GM19395 (cell line): Measurements from ENCODE around the gene C1QTNF3.
"Not testable (repeated sequence)": the region's sequence is repeated elsewhere in the genome, so short reads cannot be mapped to it uniquely, and the experiment has no call there.

Source experiments
- ATAC-seq: cut with Tn5 transposase; IDR thresholded peaks from one replicate; pipeline ENCODE4 v1.9.1; 2021; ENCODE audit warnings: mild to moderate bottlenecking, moderate library complexity; ENCODE audit not compliant: unreplicated experiment

Gene C1QTNF3, protein sequence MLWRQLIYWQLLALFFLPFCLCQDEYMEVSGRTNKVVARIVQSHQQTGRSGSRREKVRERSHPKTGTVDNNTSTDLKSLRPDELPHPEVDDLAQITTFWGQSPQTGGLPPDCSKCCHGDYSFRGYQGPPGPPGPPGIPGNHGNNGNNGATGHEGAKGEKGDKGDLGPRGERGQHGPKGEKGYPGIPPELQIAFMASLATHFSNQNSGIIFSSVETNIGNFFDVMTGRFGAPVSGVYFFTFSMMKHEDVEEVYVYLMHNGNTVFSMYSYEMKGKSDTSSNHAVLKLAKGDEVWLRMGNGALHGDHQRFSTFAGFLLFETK

DNA sequence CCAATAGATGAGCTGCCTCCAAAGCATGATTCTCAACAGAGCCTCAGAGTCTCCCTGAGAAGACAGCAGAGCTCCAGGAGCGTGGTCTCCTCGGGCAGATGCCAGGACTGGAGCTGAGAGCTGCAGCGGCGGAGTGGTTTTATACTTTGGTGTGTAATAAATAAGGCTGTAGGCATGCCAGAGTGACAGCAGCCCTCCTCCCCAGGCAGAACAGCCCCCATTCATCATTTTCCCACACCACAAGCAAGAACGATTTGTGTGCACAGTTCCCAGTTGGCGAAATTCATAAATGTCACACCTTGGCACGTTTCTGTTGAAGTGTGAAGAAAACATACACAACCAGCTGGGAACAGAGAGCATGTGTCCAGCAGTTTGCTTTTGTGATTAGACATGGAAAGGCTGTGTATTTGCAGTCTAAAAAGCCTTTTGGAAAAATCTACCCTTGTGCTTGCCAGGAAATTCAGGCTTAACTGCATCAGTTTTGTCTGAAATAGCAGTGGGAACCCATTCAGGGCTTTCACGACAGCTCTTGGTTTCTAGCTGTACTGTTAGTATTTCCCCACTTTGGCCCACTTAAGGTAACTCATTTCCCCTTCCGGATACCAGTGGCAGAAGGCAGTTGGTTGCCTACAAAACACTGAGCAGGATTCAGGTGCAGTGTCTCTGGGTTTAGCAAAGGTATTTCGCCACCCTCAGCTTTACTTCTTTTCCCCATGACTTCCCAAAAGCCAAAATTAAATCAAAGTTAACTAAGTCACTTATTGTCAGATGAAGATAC is at the start of gene C1QTNF3:
Gene C1QTNF3, minus strand, starts transcription at position 115 of the 778 bp plus-strand sequence. Its CDS starts 88 bp downstream, at position 27.
- ATAC-seq, result no peak

DNA sequence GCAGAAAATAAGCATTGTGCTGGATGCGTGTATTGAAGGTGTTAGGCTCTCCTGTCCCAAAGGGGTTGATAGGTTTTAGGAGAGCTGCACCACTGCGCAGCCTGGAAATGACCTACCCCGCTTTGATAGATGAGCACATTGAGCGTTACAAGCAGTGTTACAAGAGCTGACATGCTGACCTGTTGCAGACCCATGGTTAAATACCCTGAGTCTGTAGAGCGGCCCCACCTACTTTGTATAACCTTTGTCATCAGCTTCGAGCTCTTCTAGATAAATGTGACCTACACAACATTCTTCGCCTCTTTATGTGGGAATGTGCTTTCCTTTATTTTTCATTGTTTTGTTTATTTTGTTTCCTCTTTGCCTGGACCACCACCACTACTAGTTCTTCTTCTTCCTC is 48.0 kb upstream of the C1QTNF3 start:
- not testable (repeated sequence) for ATAC-seq

DNA sequence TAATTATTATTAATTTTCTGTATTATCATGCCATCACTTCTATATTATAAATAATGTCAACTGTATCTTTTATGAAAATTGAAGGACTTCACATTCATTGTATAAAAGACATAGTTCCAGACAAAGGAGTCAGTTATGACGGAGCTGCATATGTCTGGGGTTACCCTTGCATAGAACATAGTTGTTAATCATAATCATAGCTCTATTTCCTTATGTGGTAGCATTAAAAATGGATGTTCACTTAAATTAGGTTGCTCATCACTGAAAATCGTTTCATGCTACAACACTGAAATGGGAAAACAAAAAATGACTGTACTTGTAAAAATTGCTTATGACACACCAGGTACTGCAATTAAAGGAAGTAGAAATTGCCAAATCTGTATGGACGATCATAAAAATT is 46.8 kb upstream of the C1QTNF3 start:
- ATAC-seq, result not testable (repeated sequence)

DNA sequence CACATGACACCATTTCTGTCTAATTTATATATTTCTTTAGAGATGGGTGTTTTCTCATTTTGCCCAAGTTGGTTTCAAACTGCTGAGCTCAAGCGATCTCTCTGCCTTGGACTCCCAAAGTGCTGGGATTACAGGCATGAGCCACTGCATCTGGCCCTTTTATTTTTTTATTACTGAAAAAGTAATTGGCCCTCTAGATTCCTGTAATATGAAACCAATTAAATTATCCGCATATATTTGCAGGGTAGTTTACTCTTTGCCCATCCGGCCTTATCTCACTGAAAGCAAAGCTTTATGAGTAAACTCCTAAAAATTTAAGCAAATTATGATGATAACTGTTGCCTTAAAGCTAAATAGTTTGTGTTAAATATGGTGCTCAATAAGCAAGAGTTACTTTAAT is 44.7 kb upstream of the C1QTNF3 start:
- ATAC-seq, result not testable (repeated sequence)

DNA sequence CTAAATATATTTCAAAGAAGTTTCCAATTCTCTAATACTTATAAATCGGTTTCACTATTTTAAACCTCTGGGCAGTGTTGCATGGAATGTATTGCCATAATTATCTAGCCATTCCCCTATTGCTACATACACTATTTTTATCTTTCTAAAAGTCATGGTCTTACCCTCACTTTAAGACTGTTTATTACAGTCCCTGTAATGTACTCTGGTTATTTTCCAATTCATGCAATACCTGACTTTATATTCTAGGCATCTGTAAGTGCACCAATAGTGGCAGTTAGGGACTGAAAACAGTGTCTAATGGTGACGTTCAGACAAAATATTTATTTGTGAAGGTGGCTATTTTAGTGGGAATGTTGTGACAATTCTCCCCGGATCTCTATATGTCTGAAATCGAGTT is 40.9 kb upstream of the C1QTNF3 start:
- ATAC-seq, result not testable (repeated sequence)

DNA sequence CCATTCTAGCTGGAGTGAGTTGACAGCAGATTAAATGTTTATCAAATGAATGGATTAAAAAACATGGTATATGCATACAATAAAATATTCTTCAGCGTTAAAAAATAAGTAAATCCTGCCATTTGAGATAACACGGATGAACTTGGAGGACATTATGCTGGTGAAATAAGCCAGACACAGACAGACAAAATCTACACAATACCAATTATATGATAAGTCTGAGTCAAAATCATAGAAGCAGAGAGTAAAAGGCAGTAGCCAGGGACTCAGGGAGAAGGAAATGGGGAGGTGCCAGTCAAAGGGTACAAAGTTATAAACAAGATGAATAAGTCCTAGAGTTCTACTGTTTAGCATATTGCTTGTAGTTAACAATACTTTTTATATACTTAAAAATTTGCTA is 36.5 kb upstream of the C1QTNF3 start:
- not testable (repeated sequence) for ATAC-seq

DNA sequence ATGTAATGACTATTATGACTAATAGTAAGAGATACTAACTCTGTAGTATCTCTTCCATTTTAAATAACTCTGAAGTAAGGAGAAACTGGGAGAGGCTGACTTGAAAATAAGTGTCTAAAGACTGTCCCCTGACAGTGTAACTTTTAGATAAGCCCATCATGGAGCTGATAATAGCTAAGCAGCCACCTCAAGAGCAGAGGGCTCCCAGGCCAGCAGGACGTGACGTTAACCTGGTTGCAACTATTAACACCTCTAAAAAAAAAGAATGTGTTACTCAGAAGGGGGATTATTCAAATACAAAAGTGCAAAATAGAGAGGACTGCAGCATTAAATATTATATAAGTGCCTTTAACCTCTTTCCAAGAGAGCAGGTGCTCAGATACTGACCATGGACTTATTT is 34.6 kb upstream of the C1QTNF3 start:
- not testable (repeated sequence) for ATAC-seq

DNA sequence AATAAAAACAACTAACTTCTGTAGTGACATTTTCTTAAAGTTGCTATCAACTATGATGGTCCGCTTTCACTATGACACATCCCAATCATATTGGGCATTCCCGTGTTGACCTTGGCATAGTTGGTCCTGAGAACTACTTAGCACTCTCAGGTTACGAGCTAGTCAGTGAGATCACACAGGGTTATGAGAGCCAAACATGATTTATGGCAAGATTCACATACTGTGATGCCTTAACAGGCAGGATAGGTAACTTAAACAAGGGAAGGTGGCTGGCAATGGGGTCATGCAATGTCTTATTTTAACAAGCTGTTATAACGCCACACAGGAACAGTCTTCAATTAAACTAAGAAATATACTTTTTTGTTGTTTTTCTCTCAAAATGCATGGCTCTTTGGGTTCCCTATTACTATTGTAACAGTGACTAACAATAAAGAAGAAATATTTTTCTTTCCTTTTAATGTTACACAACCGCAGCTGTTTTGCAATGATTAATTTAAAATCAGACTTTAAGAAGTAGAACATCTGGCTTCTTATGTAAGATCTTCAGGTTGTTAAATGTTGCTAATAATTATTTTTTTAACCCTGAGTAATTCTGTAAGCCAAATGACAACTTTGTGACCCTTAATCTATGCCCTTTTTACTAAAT is 33.8 kb upstream of the C1QTNF3 start:
- not testable (repeated sequence) for ATAC-seq

DNA sequence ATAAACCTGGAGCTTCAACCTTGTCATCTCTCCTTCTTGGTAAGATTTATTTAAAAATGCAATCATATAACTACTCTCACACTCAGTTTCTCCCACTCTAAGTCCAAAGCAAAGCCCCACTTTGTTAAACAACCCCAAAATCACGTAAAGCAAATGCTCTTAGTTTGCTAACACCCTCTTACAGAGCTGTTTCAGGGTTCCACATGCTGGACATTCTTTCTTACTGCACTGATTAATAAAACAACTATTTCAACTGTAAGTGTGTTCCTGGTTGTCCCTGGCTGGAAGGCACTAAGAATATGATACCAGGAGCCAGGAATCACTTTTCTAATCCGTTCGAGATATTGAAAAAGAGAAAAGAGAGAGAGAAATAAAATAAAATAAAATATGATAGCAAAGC is 31.5 kb upstream of the C1QTNF3 start:
- ATAC-seq, result not testable (repeated sequence)

DNA sequence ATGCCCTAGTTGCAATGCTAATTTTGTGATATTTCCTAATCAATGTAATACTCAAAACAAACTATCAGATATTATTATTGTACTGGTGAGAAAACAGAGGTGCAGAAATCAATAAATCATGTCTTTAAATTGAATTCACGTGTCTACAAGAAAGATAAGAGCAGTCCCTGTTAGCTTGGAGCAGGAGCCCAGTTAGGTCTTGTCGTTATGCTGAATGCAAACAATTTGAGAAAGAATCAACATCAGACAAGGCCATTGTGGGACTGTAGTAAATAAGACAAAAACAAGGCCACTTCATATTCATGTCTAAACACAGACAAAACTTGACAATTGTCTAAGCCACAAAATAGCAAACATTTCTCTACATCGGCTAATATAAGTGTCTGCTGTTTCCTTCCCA is 31.1 kb upstream of the C1QTNF3 start:
- ATAC-seq, result not testable (repeated sequence)

DNA sequence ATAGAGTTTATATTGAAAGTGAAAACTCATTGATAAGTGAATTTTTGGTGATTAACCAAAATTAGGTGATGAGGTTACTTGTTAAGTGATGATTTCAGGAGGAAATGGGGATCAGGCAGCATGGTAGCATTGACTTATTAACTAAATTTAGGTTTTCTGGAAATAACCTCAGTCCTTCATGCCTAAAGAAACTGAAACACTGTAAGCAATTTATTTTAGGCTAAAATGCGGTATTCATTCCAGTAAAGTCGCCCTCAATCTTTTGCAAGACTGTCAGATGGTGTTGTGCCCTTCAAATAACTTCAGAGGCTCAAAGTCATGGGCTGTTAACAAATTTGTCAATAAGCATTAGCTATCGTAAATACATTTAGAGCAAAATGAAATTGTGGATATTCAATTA is 27.6 kb upstream of the C1QTNF3 start:
- ATAC-seq, result not testable (repeated sequence)

DNA sequence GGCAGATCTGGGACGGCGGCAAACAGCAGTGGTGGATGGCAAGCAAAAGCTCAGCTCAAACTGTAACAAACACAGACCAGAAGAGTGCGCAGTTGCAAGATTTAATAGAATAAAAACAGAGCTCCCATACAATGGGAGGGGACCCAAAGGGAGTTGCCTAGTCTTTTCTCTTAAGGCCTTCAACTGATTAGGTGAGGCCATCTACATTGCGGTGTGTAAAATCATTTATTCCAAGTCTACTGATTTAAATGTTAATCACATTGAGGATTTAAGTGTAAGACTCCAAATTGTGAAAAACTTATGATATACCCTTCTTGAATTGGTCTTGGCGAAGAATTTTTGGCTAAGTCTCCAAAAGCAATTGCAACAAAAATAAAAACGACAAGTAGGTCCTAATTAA is 21.6 kb upstream of the C1QTNF3 start:
- ATAC-seq, result no peak

DNA sequence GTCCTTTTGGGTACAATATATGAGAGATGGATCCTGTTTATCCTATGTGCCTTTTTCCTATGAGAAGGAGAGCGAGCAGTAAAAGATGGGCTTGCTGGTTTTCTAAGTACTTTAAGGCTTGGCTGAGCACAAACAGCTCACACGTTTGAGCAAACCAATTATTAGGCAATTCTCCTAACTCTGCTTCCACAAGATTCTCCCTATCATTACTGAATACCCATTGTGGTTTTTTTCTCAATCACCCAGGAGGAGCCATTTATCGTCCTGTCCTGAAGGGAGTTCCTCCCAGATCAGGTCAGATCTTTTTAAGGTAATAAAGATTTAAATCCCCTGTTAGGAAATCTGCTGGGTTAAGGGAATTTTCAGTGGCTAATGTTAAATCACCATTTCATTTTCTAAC is 19.4 kb upstream of the C1QTNF3 start:
- ATAC-seq, result no peak

DNA sequence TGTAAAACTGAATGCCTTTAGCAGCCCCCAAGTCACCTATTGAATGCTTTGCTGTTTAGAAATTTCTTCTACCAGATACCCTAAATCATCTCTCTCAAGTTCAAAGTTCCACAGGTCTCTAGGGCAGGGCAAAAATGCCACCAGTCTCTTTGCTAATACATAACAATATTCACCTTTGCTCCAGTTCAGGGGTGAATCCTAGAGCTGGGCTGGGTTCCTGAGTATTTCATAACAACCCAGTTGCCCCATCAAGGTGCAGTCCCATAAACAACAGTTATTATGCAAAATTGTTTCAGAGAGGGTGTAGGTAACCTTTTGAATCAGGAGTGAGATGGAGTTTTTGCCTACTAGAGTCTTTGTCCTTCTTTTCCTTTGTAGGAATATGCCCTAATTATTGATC is 19.0 kb upstream of the C1QTNF3 start:
- ATAC-seq, result no peak

DNA sequence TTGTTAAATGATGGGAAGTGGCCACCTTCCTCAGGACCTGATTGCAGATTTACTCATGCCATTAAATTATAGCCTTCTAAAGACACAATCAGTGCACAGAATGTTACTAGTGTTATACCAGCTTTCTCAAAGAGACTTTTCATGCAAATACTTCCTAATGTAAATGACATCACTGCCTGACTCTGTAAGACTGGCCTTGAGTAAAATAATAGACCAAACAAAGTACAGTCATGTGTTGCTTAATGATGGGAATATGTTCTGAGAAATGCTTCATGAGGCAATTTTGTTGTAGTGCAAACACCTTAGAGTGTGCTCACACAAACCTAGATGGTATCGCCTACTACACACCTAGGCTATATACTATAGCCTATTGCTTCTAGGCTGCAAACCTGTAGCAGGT is 17.0 kb upstream of the C1QTNF3 start:
- ATAC-seq, result no peak

DNA sequence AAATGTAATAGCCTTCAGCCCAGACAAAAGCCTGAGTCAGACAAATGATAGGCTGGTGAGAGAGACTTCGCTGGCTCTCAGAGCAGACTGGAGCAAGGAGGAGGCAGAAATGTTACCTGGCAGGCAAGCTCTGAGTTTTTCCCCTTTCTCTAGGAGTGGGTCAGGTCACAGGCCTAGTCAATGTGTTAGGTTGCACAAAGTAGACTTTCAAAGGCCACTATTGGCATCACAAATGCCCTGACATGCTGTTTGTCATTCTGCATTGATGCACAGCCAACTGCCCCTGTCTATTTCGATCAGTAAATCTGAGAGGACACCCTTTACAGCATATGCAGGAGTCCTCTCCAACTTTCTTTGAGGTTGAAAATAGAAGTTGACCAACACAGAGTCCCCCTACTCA is 15.5 kb upstream of the C1QTNF3 start:
- ATAC-seq, result no peak

DNA sequence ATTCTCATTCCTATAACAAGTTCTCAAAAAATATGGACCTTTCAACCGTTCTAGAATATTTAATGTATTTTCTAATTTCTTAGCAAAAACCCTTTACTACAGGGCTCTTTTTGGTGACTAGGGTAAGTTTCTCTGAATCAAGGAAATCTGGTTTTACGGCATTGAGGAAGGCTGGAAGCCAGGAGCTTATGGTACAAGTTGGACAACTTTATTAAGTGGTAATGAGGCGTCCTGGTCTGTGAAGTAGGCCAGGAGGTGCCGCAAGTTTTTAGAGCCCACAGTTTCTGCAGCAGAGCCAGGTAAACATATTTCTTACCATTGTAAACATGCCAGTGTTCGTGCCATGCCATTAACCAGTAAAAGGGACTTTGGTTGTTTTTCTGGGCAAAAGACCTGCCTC is 14.6 kb upstream of the C1QTNF3 start:
- ATAC-seq, result no peak

DNA sequence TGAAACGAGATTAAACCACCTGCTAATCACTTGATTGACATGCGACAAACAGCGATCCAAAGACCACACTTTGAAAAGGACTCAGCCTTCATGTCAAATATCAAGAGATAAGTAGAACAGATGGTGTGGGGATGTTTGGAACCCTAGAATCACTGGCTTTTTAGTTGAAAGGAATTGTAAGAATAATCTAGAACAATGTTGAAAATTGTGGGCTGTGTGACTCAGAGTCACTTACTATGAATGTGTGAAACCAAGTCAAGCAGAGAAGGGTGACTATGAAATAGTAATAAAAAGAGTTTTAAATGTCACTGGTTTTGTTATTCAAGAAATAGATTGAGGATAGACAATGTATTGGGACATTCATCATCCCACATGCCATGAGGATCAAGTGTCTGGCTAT is 14.1 kb upstream of the C1QTNF3 start:
- ATAC-seq, result no peak

DNA sequence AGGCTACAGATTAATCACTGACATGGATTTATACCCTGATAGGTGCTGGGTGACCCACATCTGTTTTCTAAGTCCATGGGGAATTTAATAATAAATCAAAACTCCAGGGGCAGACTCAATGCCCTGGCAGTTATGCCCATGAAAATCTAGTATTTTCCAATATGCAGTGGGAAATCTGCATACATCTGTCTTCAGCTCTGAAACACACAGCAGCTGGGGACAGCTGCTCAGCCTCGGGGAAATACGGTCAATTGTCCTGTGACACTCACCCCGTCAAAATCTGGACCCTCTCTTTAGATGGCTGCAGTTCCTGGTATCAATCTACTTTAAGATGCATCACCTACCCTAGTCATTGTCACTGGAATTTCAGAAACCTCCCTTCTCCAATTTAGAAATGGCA is 12.7 kb upstream of the C1QTNF3 start:
- no peak for ATAC-seq

DNA sequence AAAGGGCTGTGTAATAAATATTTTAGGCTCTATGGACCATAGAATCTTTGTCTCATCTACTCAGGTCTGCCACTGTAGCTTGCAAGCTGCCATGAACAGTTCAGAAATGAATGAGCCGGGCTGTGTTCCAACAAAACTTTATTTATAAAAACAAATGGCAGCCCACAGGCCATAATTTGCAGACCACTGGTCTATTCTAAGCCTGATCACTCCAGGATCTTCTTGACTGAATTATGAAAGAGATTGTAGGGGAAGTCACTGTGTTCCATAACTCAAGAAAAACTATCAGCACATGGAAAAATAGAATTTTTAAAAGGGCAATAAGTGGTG is 11.4 kb upstream of the C1QTNF3 start:
- ATAC-seq, result no peak

DNA sequence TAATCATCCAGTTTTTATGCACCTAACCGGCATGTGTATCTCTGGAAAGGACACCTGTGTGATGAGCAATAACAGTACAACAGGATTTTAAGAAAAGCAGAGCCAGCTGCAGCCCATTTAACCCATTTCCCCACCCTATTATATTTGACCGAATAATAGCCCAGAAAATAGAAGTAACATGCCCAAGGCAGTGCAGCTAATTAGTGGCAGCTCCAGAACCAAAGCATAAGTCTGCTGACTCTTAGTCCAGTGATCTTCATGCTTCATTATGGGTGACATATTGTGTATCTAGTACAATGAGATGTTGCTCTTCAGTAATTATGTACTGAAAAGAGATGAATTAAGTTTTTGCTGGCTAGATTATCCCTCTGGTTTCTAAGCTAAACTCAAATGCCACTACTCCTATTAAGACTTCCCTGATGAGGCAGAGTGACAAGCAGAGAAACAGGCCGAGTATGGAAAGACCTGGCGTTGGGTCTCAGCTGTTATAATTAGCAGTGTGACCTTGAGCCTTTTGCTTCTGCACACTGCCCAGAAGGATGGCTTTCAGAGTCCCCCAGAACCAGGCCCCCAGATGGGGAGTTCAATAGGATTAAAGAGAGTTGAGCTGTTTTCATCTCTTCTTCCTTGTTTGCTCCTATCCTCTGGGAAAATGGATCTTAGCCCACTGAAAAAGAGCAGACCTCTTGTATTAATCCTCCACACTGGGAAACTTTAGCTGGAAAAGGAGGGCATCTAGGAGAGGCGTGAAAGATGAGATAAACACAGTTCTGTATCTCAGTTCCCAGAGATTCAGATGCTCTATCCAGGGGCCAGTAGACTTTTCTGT is 10.8 kb upstream of the C1QTNF3 start:
- no peak for ATAC-seq
